Caco-2 (cell line): ENCODE results near the gene GSG1L. TPM values are rescaled to one million over a fixed set of nuclear protein-coding genes. Genes with fewer than 3 reads are reported as not detected.

ENCODE experiments used
- BruUV-seq: library from RNA; stranded (reverse); fragments of 400-500 nt; replicated peaks from 2 replicates; lab custom pipeline; 2021; lab: Mats Ljungman, UMichigan
- CTCF ChIA-PET: fragments of 300-600 bp; sonication (Branson Sonifier 250); formaldehyde crosslinking; loops from one replicate; lab custom pipeline; 2022; ENCODE audit warnings: antibody characterized with exemption; lab: Charles Lee
- POLR2A ChIA-PET: fragments of 300-600 bp; sonication (Branson Sonifier 250); formaldehyde crosslinking; loops from one replicate; lab custom pipeline; 2022; ENCODE audit warnings: antibody characterized with exemption; lab: Charles Lee
- DNase-seq, 2 experiments: peaks; one replicate each; pipeline versions ENCODE4 v3.0.0 to v3.0.0-alpha.2; 2020 to 2022
- H3K27me3 ChIP-seq: replicated peaks from 2 replicates; pipeline ENCODE4 v1.6.0; 2011; ENCODE audit warnings: low read length; ENCODE audit not compliant: control insufficient read depth, insufficient read depth
- H3K36me3 ChIP-seq: 2 replicates; pipeline ENCODE4 v1.5.1; 2011; ENCODE audit warnings: low read length; ENCODE audit not compliant: control insufficient read depth, insufficient read depth
- H3K4me1 ChIP-seq: fragments of 250-450 bp; sonication (Bioruptor Pico); 2 replicates; pipeline ENCODE4 v1.5.1; 2020; ENCODE audit warnings: mild to moderate bottlenecking
- H3K4me3 ChIP-seq: 2 replicates; pipeline ENCODE4 v1.5.1; 2011; ENCODE audit warnings: low read depth, mild to moderate bottlenecking, control low read depth, low read length
- H3K9me3 ChIP-seq: fragments of 250-450 bp; sonication (Bioruptor Pico); 2 replicates; pipeline ENCODE4 v1.5.1; 2020; ENCODE audit warnings: mild to moderate bottlenecking, moderate library complexity
- H3K27ac Mint-ChIP-seq: one replicate; pipeline ENCODE4 v1.8.0; 2022; ENCODE audit warnings: mixed read lengths; ENCODE audit not compliant: unreplicated experiment
- H3K27me3 Mint-ChIP-seq: one replicate; pipeline ENCODE4 v1.8.0; 2022; ENCODE audit warnings: mixed read lengths; ENCODE audit not compliant: insufficient read depth, unreplicated experiment
- H3K36me3 Mint-ChIP-seq: one replicate; pipeline ENCODE4 v1.8.0; 2022; ENCODE audit warnings: mild to moderate bottlenecking, mixed read lengths; ENCODE audit not compliant: insufficient read depth, unreplicated experiment
- H3K4me1 Mint-ChIP-seq: one replicate; pipeline ENCODE4 v1.8.0; 2022; ENCODE audit warnings: low read depth, mixed read lengths; ENCODE audit not compliant: unreplicated experiment
- H3K4me3 Mint-ChIP-seq: one replicate; pipeline ENCODE4 v1.8.0; 2022; ENCODE audit warnings: mild to moderate bottlenecking, moderate library complexity, mixed read lengths; ENCODE audit not compliant: unreplicated experiment
- H3K9me3 Mint-ChIP-seq: one replicate; pipeline ENCODE4 v1.8.0; 2022; ENCODE audit warnings: mixed read lengths; ENCODE audit not compliant: unreplicated experiment
- intact Hi-C: fragments of 100-400 bp; cut with micrococcal nuclease; formaldehyde crosslinking; loops from one replicate; pipeline ENCODE4 v1.10.0; 2022; ENCODE audit not compliant: unreplicated experiment
- total RNA-seq: library from RNA; stranded (reverse); gene quantifications from 2 replicates; pipeline ENCODE4 v1.2.3, GENCODE V29; 2022
- TF ChIP-seq, protein P1 (sequence below), 2 experiments: fragments of 200-600 bp in 1 of 2; IDR thresholded peaks; 1 replicate in 1 of 2; 2 replicates in 1 of 2; pipeline versions ENCODE4 v1.5.1 to v1.8.0; 2011 to 2022; ENCODE audit warnings: antibody characterized with exemption in 1 of 2, control low read depth in 1 of 2, inconsistent platforms in 1 of 2, low read depth in 1 of 2, low read length in 1 of 2, mild to moderate bottlenecking in 1 of 2, moderate library complexity in 1 of 2; ENCODE audit not compliant: insufficient read depth in 1 of 2, severe bottlenecking in 1 of 2, unreplicated experiment in 1 of 2

Gene GSG1L
- total RNA-seq, 1 experiment from 2014 or later, result not detected

DNA sequence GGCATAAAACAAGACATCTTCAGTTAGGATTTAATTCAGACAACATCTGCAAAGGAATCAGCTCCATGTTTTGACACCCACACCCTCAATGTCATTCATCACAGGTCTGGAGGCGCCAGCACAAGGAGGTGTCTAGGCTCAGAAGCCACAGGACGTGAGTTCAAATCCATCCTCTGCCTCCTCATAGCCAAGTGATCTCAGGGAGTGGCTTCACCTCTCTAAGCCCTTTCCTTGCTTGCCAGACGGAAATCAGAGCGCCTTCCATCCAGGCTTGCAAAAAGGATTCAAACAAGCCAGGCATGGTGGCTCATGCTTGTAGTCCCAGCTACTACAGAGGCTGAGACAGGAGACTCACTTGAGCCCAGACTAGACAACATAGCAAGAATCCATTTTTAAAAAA, 84.6 kb downstream of the GSG1L start:
- Histone ChIP-seq H3K27me3 (no peaks in the 10 kb centered on the region; the same call in 1 of the 2 replicates), H3K4me3 (no peak overlapping the region), H3K9me3 (no peaks in the 10 kb centered on the region), H3K4me1 (no peaks in the 10 kb centered on the region), H3K36me3 (no peaks in the 10 kb centered on the region)
- no peaks in the 10 kb centered on the region for H3K36me3 Mint-ChIP-seq
- peaks cover 10% of the 10 kb centered on the region for H3K27me3 Mint-ChIP-seq
- TF ChIP-seq, protein P1, sequence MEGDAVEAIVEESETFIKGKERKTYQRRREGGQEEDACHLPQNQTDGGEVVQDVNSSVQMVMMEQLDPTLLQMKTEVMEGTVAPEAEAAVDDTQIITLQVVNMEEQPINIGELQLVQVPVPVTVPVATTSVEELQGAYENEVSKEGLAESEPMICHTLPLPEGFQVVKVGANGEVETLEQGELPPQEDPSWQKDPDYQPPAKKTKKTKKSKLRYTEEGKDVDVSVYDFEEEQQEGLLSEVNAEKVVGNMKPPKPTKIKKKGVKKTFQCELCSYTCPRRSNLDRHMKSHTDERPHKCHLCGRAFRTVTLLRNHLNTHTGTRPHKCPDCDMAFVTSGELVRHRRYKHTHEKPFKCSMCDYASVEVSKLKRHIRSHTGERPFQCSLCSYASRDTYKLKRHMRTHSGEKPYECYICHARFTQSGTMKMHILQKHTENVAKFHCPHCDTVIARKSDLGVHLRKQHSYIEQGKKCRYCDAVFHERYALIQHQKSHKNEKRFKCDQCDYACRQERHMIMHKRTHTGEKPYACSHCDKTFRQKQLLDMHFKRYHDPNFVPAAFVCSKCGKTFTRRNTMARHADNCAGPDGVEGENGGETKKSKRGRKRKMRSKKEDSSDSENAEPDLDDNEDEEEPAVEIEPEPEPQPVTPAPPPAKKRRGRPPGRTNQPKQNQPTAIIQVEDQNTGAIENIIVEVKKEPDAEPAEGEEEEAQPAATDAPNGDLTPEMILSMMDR (IDR thresholded peaks at IDR 0.05; ENCODE audit: insufficient read depth in 1 of 2, low read depth in 1 of 2, low read length in 1 of 2, severe bottlenecking in 1 of 2, unreplicated experiment in 1 of 2), result no peak
- no TSS peak for BruUV-seq
- CTCF ChIA-PET, result no interaction called here
- H3K4me3 Mint-ChIP-seq, result no peak overlapping the region
- H3K4me1 Mint-ChIP-seq, result no peaks in the 10 kb centered on the region
- intact Hi-C loops, result no loop called here
- no peaks in the 10 kb centered on the region for H3K9me3 Mint-ChIP-seq
- no peak for DNase-seq
- POLR2A ChIA-PET, result no interaction called here
- no peak overlapping the region for H3K27ac Mint-ChIP-seq

DNA sequence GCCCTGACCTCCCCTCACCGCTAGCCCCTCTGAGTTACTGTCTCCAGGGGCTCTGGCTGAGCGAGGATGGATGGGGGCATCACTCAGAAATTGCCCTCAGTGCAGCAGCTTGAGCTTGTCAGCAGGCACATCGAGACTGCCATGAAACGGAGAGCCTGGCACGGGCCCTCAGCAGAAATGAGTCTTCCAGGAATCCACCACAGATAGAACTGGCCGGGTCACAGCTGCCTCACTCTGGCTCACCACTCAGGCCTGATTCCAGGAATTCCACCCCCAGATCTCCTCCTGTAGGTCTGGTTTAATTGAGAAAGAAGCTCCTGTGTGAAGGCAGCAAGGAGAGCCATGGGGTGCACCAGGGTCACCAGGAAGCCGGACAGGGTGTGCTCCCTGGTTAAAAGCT, 85.5 kb downstream of the GSG1L start:
- H3K27me3 ChIP-seq, result no peaks in the 10 kb centered on the region; the same call in 1 of the 2 replicates
- ChIA-PET POLR2A (no interaction called here), CTCF (no interaction called here)
- TF ChIP-seq, protein P1 (IDR thresholded peaks at IDR 0.05; ENCODE audit: insufficient read depth in 1 of 2, low read depth in 1 of 2, low read length in 1 of 2, severe bottlenecking in 1 of 2, unreplicated experiment in 1 of 2), result no peak
- H3K4me1 Mint-ChIP-seq, result no peaks in the 10 kb centered on the region
- H3K36me3 Mint-ChIP-seq, result no peaks in the 10 kb centered on the region
- no peak overlapping the region for H3K4me3 ChIP-seq
- no peak for DNase-seq
- no peaks in the 10 kb centered on the region for H3K9me3 Mint-ChIP-seq
- no peaks in the 10 kb centered on the region for H3K9me3 ChIP-seq
- peaks cover 10% of the 10 kb centered on the region for H3K27me3 Mint-ChIP-seq
- no peak overlapping the region for H3K27ac Mint-ChIP-seq
- intact Hi-C loops, result no loop called here
- H3K4me1 ChIP-seq, result no peaks in the 10 kb centered on the region
- no peaks in the 10 kb centered on the region for H3K36me3 ChIP-seq
- no TSS peak for BruUV-seq
- H3K4me3 Mint-ChIP-seq, result no peak overlapping the region

DNA sequence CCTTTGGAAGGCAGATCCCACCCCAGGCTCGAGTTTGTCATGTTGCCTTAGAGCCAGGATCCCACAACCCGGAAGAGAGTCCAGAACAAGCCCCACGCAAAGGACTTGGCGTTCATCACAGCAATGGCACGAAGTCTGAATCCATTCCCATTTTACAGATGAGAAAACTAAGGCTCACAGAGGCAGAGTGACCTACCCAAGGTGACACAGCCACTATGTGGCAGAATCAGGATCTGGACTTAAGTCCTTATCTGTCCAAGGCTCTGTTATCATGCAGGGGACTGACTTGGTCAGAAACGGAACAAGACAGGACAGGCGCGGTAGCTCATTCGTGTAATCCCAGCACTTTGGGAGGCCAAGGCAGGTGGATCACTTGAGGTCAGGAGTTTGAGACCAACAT, 86.5 kb downstream of the GSG1L start:
- Mint-ChIP-seq H3K4me3 (no peak overlapping the region), H3K27me3 (peaks cover 10% of the 10 kb centered on the region), H3K36me3 (no peaks in the 10 kb centered on the region), H3K9me3 (no peaks in the 10 kb centered on the region), H3K27ac (no peak overlapping the region), H3K4me1 (no peaks in the 10 kb centered on the region)
- no TSS peak for BruUV-seq
- Histone ChIP-seq H3K27me3 (no peaks in the 10 kb centered on the region; the same call in 1 of the 2 replicates), H3K9me3 (no peaks in the 10 kb centered on the region), H3K4me3 (no peak overlapping the region), H3K36me3 (no peaks in the 10 kb centered on the region), H3K4me1 (no peaks in the 10 kb centered on the region)
- intact Hi-C loops, result no loop called here
- CTCF ChIA-PET, result no interaction called here
- DNase-seq, result no peak
- TF ChIP-seq, protein P1 (IDR thresholded peaks at IDR 0.05; ENCODE audit: insufficient read depth in 1 of 2, low read depth in 1 of 2, low read length in 1 of 2, severe bottlenecking in 1 of 2, unreplicated experiment in 1 of 2), result no peak
- POLR2A ChIA-PET, result no interaction called here
